Esophagus muscularis mucosa (tissue), 4 donors: ENCODE data around the gene KRTAP5-4. TPM values are rescaled to one million over a fixed set of nuclear protein-coding genes. Genes with fewer than 3 reads are reported as not detected.
"Not testable (repeated sequence)": the region's sequence is repeated elsewhere in the genome, so short reads cannot be mapped to it uniquely, and the experiment has no call there.

ENCODE experiments used
- DNase-seq: peaks from one replicate; pipeline ENCODE4 v3.0.0-alpha.2; 2017; ENCODE audit errors: extremely low spot score
- H3K27ac ChIP-seq, 4 donors: fragments of 200-600 bp; sonication (generic); replicated peaks in 1 of 4; 1 replicate in 3 of 4; 2 replicates in 1 of 4; pipeline ENCODE4 v1.5.1; 2016 to 2019; ENCODE audit warnings: mild to moderate bottlenecking in 1 of 4
- H3K27me3 ChIP-seq, 4 donors: fragments of 200-600 bp; sonication (generic); one replicate each; pipeline versions ENCODE4 v1.5.1 to v1.6.0; 2016 to 2019
- H3K36me3 ChIP-seq, 4 donors: fragments of 200-600 bp; sonication (generic); one replicate each; pipeline ENCODE4 v1.5.1; 2016 to 2019
- H3K4me1 ChIP-seq, 4 donors: fragments of 200-600 bp; sonication (generic); one replicate each; pipeline ENCODE4 v1.5.1; 2016 to 2019
- H3K4me3 ChIP-seq, 4 donors: fragments of 200-600 bp; sonication (generic); 1 replicate in 2 of 4; 2 replicates in 2 of 4; pipeline ENCODE4 v1.5.1; 2016 to 2019; ENCODE audit warnings: mild to moderate bottlenecking in 4 of 4, moderate library complexity in 1 of 4
- H3K9me3 ChIP-seq, 4 donors: fragments of 200-600 bp; sonication (generic); 1 replicate in 3 of 4; 2 replicates in 1 of 4; pipeline ENCODE4 v1.5.1; 2016 to 2019
- EP300 ChIP-seq: sonication (generic); formaldehyde crosslinking; IDR thresholded peaks from one replicate; pipeline ENCODE4 v1.6.1; 2017; ENCODE audit warnings: antibody characterized with exemption
- POLR2A ChIP-seq: fragments of 450-650 bp; IDR thresholded peaks from one replicate; pipeline ENCODE4 v1.6.1; 2017; ENCODE audit warnings: antibody characterized with exemption, moderate library complexity, mild to moderate bottlenecking, low read depth
- POLR2AphosphoS5 ChIP-seq, 2 donors: sonication (generic); formaldehyde crosslinking; IDR thresholded peaks; one replicate each; pipeline ENCODE4 v1.6.1; 2017; ENCODE audit warnings: antibody characterized with exemption in 2 of 2
- WGBS: methylation state at CpG from one replicate; pipeline ENCODE4 v1.1.5; 2018; 5-methylcytosine and 5-hydroxymethylcytosine counted together
- intact Hi-C: fragments of 100-400 bp; cut with DNase I; formaldehyde crosslinking; loops from one replicate; pipeline ENCODE4 v1.15.1; 2023
- total RNA-seq, 4 donors: library from RNA; depleted of rRNA; stranded (reverse); fragments of >200 nt; gene quantifications; one replicate each; pipeline versions ENCODE4 v1.1.0 to v1.2.1, GENCODE V29; 2016
- TF ChIP-seq, protein P1 (sequence below), 3 experiments: fragments of 200-600 bp in 2 of 3; fragments of 450-650 bp in 1 of 3; sonication (generic) in 2 of 3; IDR thresholded peaks; one replicate each; pipeline ENCODE4 v1.5.1; 2017 to 2019; ENCODE audit warnings: antibody characterized with exemption in 3 of 3, mild to moderate bottlenecking in 2 of 3, moderate library complexity in 1 of 3

The KRTAP5-4 gene
- total RNA-seq, 4 donors from 2014 or later, result not detected

DNA sequence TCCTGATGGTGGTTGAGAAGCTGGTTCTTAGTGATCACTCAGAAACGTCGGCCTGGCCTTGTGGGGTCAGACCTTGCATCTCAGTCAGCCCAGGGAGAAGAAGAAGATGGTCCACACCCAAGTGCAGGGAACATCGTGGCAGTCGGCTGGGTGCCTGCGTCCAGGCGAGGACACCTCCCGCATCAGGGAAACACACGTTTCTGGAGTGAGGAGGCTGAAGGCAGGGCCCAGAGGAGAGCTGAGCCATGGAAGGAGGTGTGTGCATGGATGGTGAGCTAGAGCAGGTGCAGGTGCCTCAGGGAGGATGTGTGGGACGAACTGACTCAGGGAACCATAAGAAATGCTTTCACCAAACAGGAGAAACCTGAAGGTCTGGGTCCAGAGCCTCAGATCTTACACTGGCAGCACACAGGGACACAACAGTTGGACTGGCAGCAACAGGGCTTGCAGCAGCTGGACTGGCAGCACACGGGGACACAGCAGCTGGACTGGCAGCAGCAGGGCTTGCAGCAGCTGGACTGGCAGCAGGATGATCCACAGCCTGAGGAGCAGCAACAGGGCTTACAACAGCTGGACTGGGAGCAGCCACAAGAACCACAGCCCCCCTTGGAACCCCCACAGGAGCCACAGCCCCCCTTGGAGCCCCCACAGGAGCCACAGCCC, 24.5 kb downstream of the KRTAP5-4 start:
- TF ChIP-seq, protein P1, sequence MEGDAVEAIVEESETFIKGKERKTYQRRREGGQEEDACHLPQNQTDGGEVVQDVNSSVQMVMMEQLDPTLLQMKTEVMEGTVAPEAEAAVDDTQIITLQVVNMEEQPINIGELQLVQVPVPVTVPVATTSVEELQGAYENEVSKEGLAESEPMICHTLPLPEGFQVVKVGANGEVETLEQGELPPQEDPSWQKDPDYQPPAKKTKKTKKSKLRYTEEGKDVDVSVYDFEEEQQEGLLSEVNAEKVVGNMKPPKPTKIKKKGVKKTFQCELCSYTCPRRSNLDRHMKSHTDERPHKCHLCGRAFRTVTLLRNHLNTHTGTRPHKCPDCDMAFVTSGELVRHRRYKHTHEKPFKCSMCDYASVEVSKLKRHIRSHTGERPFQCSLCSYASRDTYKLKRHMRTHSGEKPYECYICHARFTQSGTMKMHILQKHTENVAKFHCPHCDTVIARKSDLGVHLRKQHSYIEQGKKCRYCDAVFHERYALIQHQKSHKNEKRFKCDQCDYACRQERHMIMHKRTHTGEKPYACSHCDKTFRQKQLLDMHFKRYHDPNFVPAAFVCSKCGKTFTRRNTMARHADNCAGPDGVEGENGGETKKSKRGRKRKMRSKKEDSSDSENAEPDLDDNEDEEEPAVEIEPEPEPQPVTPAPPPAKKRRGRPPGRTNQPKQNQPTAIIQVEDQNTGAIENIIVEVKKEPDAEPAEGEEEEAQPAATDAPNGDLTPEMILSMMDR (IDR thresholded peaks at IDR 0.05), result no peak
- TF ChIP-seq POLR2A (no peak), POLR2AphosphoS5 (IDR thresholded peaks at IDR 0.05) (no peak), EP300 (no peak)
- Histone ChIP-seq H3K4me1 (no peaks in the 10 kb centered on the region), H3K36me3 (no peaks in the 10 kb centered on the region), H3K27ac (no peak overlapping the region), H3K9me3 (no peaks in the 10 kb centered on the region), H3K4me3 (no peak overlapping the region), H3K27me3 (peaks cover 0 to 48% (median 2%) of the 10 kb centered on the region in 4 donors)
- 92% methylated on average over 9 of the region's 10 CpGs for WGBS
- no peak for DNase-seq
- intact Hi-C loops, result no loop called here

DNA sequence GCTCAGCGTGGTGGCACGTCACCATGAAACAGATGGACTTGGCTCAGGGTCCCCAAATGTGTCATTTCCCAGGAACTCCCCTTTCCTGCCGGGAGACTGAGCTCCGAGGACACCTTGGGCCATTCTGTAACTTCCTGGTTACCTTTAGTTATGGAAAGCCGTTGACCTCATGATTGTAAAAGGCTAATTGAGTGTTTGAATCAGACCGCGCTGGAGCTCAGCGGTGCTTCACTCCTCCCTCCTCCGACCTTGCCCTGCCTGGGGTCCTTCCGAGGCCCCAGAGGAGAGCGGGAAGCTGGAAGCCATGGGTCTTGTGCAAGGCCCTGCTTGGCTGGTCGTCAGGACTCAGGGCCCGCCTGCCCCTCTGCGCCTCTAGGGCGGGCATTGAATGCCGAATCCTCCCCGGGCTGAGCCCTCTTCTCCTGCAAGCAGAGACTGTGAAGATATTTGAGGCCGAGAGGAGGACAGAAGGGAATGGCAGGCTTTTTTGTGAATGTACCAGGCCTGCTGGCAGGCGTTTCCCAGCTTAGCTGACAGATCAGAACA, 25.3 kb downstream of the KRTAP5-4 start:
- intact Hi-C loops, H3K9me3 ChIP-seq, H3K36me3 ChIP-seq, H3K4me3 ChIP-seq, H3K27ac ChIP-seq, H3K4me1 ChIP-seq, DNase-seq: not testable (repeated sequence)
- peaks cover 0 to 55% (median 2%) of the 10 kb centered on the region in 4 donors for H3K27me3 ChIP-seq
- 71% methylated on average over 19 of the region's 19 CpGs for WGBS

DNA sequence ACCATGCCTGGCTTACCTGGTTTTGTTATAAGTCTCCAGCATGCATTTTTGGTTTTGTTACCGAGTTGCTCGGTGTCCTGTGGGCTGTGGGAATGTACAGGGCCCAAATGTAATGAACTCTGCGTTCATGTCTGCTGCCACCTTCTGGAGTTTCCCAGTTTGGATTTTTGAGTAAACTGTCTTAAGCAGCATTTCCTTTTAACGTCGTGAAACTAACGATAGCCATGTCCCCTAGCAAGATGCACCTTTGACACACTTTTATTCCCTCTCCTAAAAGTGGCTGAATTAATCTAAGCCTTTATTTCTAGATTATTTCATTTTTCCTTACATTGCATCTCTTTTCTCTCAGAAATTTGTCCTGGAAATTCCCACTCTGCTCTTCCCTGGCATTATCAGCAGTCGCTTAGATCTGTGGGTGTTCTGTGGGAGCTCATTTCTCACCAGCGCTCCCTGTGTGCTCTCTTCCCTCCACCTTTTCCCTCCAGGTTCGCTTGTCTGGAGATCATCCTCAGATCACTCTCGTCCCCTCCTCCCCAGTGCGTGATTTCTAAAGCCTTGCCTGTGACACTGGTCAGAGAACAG, 25.9 kb downstream of the KRTAP5-4 start:
- peaks cover 0 to 56% (median 2%) of the 10 kb centered on the region in 4 donors for H3K27me3 ChIP-seq
- H3K4me1 ChIP-seq, H3K27ac ChIP-seq, H3K4me3 ChIP-seq, intact Hi-C loops, H3K9me3 ChIP-seq, DNase-seq, H3K36me3 ChIP-seq: not testable (repeated sequence)
- WGBS, result 54% methylated on average over 11 of the region's 11 CpGs

DNA sequence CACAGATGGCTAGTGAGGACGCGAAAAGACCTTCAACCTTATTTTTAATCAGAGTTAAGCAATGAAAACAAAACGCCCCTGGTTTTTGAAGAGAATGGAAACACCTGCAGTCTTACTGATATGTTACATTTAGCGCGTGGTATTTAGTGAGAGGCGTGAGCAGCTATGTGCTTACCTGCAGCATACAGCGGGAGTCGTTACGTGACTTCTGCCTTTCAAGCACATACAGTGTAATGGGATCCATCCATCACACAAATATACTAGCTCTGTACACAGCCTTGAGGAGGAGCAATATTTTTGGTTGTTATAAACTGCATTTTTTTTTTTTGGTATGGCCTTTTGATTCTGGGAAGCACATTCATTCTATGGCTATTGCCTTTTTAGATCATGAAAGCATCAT, 29.3 kb downstream of the KRTAP5-4 start:
- Histone ChIP-seq H3K4me3 (no peak overlapping the region), H3K36me3 (no peaks in the 10 kb centered on the region), H3K9me3 (no peaks in the 10 kb centered on the region), H3K4me1 (no peaks in the 10 kb centered on the region), H3K27me3 (peaks cover 0 to 48% (median 2%) of the 10 kb centered on the region in 4 donors), H3K27ac (no peak overlapping the region)
- TF ChIP-seq POLR2AphosphoS5 (IDR thresholded peaks at IDR 0.05) (no peak), POLR2A (no peak), EP300 (no peak)
- TF ChIP-seq, protein P1 (IDR thresholded peaks at IDR 0.05), result no peak
- intact Hi-C loops, result no loop called here
- DNase-seq, result no peak
- WGBS, result 69% methylated on average over 9 of the region's 9 CpGs

DNA sequence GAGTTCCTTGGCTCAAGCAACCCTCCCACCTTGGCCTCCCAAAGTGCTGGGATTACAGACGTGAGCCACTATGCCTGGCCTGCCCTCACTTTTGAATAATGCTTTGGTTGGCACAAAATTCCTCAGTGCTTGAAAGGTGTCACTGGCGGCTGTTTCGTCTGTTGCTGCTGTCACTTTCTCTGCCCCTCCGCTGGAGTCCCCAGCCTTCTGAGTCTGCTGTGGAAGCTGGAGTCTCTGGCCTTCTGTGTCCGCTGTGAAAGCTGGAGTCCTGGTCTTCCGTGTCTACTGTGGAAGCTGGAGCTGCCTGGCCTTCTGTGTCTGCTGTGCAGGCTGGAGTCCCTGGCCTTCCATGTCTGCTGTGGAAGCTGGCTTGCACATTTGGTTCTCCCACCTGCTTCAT, 31.9 kb downstream of the KRTAP5-4 start:
- intact Hi-C loops, result no loop called here
- 86% methylated on average over 6 of the region's 6 CpGs for WGBS
- DNase-seq, result no peak
- Histone ChIP-seq H3K9me3 (no peaks in the 10 kb centered on the region), H3K27me3 (peaks cover 0 to 29% (median 2%) of the 10 kb centered on the region in 4 donors), H3K4me3 (no peak overlapping the region), H3K4me1 (no peaks in the 10 kb centered on the region), H3K36me3 (no peaks in the 10 kb centered on the region), H3K27ac (no peak overlapping the region)
- TF ChIP-seq POLR2A (no peak), POLR2AphosphoS5 (IDR thresholded peaks at IDR 0.05) (no peak), EP300 (no peak)
- TF ChIP-seq, protein P1 (IDR thresholded peaks at IDR 0.05), result no peak

DNA sequence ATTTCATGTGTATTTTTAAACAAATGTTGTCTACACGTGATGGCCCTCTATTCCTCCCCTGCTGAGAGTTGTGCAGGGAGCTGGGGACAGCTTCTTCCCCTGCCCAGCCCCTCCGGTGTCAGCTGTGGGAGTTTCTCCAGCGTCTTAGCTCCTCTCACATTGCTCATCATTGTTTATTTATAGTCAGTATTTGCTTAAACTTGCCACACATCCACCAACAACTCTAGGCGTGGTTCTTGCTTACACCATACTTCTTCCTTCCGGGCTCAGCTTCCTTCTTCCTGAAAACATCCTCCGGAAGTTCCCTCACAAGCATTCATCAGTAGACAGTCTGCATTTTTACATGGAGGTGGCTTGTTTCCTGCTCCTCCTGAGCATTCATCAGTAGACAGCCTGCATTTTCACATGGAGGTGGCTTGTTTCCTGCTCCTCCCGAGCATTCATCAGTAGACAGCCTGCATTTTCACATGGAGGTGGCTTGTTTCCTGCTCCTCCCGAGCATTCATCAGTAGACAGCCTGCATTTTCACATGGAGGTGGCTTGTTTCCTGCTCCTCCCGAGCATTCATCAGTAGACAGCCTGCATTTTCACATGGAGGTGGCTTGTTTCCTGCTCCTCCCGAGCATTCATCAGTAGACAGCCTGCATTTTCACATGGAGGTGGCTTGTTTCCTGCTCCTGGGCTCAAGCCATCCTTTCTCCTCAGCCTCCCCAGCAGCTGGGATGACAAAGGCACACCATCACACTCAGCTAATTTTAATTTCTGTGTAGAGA, 32.6 kb downstream of the KRTAP5-4 start:
- H3K9me3 ChIP-seq, intact Hi-C loops, H3K27ac ChIP-seq, H3K4me1 ChIP-seq, H3K36me3 ChIP-seq, H3K4me3 ChIP-seq, DNase-seq: not testable (repeated sequence)
- 34% methylated on average over 8 of the region's 10 CpGs for WGBS
- H3K27me3 ChIP-seq, result peaks cover 0 to 27% (median 2%) of the 10 kb centered on the region in 4 donors
